Activated CD4-positive, alpha-beta T cell treated with anti-CD3 and anti-CD28 coated beads, Interleukin-2, Interleukin-4, amounts not matched to agents 100 ng/mL and 50 ng/mL, durations not matched to agents 16 hours and 8 hours (primary cell): ENCODE results near the gene ARID5B.

Experiments
- DNase-seq: peaks from one replicate; pipeline ENCODE4 v3.0.0-alpha.2; 2020; ENCODE audit warnings: low spot score

The ARID5B gene

DNA sequence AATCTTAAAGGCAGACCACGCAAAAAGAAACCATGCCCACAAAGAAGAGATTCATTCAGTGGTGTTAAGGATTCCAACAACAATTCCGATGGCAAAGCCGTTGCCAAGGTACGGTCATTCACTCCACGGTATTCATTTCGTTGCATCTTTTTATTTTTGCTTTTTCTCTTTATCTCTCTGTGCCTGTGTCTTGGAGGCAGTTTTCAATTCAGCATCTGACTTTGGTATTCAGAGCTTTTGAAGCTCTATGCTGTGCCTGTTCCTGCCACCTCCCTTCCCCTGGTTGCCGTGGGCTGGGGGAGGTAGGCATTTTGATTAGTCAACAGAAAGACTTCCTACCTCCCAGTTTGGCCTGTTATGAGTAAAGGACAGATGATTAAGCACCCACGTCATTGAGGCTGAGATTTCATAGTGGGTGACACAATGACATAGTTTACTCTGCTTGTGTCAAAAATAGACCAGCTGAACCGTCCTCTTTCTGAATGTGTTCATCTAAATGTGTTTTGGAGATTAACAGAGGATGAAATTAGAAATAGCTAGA, 149.5 kb downstream of the ARID5B start:
- peak; percentile 94 for DNase-seq

DNA sequence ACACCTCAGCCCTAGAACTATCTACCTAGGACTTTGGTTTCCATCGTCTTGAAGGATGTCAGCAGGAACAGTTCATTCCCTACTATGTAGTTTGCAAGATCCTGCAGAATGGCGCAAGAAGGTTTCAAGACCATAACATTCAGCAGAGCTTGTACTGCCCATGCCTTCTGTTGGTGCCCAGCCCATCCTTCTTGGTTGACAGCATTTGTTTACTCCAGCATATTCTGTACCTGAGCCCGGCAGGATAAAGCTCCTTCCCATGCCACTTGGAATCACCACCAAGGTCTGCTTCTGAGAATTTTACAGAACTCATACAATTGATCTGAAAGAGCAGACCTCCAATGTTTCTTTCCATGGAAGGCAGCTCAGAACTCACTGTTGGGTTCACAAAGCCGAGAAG, 150.8 kb downstream of the ARID5B start:
- DNase-seq = no peak

- DNase-seq = no peak
Measured at GRCh38 chr10:62053860-62054259, 152.4 kb downstream of the ARID5B start.

DNA sequence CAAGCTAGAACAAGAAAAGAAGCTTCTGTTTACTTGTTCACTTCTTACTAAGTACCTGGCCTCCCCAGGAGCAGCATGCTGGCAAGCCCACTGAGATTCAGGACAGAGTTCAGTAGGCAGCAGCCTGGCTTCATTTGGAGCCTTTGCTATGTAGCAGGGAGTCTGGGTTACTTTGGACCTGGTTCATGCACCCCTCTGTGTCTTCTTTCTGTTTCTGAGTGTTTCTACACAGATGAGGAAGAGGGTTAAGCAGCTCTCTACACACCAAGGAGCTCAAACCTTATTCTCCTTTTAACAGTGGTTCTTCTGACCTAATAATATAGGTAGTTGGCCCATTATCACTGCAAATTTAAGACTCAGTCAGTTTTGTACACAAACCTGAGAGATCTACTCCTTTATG, 152.9 kb downstream of the ARID5B start:
- DNase-seq = no peak

- DNase-seq = no peak
Measured at GRCh38 chr10:62054830-62055229, 153.3 kb downstream of the ARID5B start.

GRCh38 chr10:62056219-62056618, 154.7 kb downstream of the ARID5B start:
- no peak for DNase-seq

GRCh38 chr10:62056698-62057097, 155.2 kb downstream of the ARID5B start:
- no peak for DNase-seq

GRCh38 chr10:62057359-62057758, 155.9 kb downstream of the ARID5B start:
- no peak for DNase-seq

GRCh38 chr10:62057850-62058249, 156.4 kb downstream of the ARID5B start:
- no peak for DNase-seq

- DNase-seq = no peak
Measured at GRCh38 chr10:62058476-62058875, 157.0 kb downstream of the ARID5B start.

GRCh38 chr10:62058896-62059216, 157.4 kb downstream of the ARID5B start:
- DNase-seq = no peak

DNA sequence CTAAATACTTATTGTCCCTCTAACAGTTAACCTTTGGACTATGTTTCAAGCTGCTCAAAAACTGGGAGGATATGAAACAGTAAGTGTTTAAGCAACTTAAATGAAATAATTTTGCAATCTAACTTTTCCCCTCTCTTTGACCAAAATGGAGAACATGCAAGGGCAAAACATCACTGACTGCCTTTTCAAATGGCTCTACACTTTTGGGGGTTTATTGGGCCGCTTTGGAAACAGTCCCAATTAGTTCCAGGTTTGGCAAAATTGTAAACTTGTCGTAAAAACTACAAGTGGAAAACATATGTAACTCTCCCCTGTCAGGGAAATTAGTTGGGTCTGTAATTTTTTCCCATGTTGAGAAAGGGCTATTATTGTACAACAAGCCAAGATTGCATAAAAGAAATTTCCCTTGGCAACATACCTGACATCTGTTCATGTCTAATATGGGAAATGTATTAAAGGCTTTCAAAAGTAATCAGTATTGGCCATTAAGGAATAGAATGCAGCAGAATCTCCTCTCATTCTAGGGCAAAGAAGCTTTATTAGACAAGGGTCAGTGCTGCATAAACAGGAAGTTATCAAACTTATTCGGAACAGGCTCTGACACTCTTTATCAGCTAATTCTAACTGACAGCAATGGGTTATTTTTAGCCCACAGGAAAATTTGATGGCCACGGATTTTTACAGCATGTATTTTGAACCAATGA, 157.9 kb downstream of the ARID5B start:
- DNase-seq = no peak

DNA sequence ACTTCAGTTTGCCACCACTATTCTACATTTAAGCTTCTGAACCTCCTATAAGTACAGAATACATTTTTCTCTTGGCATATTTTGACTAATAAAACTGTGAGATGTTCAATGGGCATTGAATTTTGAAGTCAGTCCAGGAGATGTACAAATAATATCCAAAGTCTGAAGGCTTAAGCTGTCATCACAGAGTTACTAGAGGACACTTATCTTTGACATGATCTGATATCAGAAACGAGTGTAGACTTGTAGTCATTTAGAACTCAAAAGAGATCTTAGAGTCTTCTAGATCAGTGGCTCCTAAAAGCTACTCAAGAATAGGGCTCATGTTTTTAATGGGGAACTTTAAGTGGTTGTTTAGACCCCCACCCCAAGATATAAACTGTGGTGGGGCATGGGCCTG, 160.5 kb downstream of the ARID5B start:
- DNase-seq = no peak

DNA sequence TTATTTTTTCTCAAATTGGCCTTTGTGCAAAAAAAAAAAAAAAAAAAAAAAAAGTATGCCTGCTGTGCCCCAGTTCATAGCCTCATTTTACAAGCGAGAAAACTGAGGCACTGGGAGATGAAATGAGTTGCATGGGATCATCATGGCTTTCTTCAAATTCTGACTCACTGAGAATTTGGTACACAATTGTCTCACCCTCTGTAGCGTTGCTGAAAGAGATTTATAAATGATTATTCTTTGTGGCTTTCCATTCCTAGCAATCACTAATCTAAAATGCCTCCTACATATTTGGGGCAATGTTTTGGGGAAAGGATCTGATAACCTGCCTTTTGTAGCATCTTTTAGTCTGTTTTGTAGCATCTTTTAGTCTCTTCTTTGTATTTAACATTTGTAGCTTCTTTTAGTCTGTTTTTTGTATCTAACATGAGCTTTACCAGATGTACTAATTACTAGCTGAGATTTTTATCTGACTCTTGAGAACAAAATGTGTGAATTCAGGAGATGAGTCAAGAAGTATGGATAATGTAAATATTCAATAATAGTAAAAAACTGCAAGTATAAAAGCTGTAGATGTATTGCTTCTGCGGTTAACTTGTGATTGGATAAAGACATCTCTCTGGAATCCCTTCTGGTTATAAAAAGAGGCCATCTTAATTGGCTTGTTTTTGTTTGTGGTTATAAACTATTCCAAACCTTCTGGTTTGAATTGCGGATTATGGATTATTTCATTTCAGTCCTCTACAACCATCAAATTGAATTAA, 161.4 kb downstream of the ARID5B start:
- DNase-seq = peak; percentile 76

DNA sequence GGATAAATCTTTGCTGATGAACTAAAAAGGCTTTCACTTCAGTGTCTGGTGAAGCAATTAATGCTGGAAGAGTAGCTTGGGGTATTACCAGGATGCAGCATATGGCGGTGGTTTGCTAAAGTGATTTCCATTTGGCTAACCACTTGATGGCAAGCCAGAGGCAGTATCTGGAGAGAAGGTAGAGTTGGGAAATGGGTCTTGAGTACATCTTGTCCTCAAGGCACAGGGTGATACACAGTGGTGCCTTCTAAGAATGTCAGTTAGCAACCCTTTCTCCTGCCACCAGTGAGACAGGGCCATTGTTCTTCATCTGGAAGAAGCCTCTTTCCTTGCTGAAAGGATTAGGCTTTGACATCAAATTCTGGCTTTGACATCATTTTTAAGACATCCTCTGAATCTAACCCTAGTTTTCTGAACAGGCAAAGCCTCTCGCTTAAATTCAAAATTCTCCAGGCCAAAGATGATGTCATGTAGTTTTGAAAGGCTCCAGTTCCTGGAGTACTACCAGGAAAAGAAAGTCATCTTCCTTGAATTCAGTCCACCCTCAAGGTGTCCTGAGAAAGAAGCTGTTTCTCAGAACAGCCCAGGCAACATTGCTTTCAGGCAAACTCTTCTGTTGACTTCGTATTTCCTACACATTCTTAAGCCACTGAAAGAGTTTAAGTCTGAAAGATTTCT, 162.4 kb downstream of the ARID5B start:
- no peak for DNase-seq

DNA sequence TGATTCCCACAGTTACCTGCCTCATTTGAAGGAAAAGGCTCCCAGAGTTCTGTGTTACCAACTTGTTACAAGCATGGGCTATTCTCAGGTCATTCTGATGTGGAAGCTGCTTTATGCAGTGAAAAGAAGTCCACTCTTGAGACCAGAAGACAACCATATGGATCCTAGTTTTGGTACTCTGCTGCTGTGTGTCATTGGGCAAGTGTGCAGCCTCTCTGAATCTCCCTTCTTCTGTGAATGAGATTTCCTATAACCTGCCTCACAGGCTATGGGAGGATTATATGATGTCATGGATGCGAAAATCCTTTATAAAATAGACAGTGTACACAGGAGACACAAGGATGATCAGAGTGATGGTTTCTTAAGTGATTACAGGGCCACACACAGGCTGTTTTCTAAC, 166.1 kb downstream of the ARID5B start:
- DNase-seq = no peak

DNA sequence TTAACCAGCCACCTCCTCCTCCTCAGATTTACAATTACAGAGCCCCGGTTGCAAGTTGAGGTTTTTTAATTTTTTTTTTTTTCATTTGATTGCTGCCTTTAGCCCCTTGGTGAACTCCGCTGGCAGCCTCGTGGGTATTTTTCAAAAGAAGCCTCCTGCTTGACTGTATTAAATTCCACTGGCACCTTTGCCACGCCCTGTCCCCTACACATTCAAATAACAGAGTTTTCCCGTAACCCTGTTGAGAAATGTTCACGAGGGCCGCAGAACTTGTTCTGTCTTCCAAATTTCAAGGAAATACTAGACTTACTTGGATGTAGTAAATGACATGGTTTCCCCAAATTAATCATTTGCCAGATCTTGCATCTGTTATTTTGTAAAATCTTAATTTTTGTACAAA, 167.0 kb downstream of the ARID5B start:
- DNase-seq = no peak

GRCh38 chr10:62069452-62070178, 168.1 kb downstream of the ARID5B start:
- DNase-seq = no peak

GRCh38 chr10:62071846-62072281, 170.4 kb downstream of the ARID5B start:
- DNase-seq = no peak

- DNase-seq = no peak
Measured at GRCh38 chr10:62072901-62073300, 171.4 kb downstream of the ARID5B start.

GRCh38 chr10:62073429-62073828, 171.9 kb downstream of the ARID5B start:
- DNase-seq = no peak

- DNase-seq = no peak
Measured at GRCh38 chr10:62075414-62075813, 173.9 kb downstream of the ARID5B start.
